Natural killer cell (primary cell): Measurements from ENCODE around the gene PLAGL2. TPM values are rescaled to one million over a fixed set of nuclear protein-coding genes. Genes with fewer than 3 reads are reported as not detected.

Experiments used
- ATAC-seq, 3 donors: fragments of 150-1000 bp in 2 of 3; fragments of 200-7000 bp in 1 of 3; cut with Tn5 transposase; 1 replicate in 1 of 3; 2 replicates in 2 of 3; pipeline ENCODE4 v1.10.0; 2021; ENCODE audit warnings: mild to moderate bottlenecking in 2 of 3, moderate library complexity in 2 of 3
- DNase-seq, 2 donors: peaks; one replicate each; pipeline versions ENCODE4 v3.0.0 to v3.0.0-alpha.2; 2013 to 2021; ENCODE audit warnings: mixed read lengths in 1 of 2
- H3K27ac ChIP-seq: one replicate; pipeline ENCODE4 v1.5.1; 2013; ENCODE audit warnings: mild to moderate bottlenecking, low read length
- H3K27me3 ChIP-seq: one replicate; pipeline ENCODE4 v1.6.1; 2013; ENCODE audit warnings: low read length; ENCODE audit not compliant: control insufficient read depth, insufficient read depth
- H3K36me3 ChIP-seq: one replicate; pipeline ENCODE4 v1.6.1; 2013; ENCODE audit warnings: low read length; ENCODE audit not compliant: control insufficient read depth, insufficient read depth
- H3K4me1 ChIP-seq: one replicate; pipeline ENCODE4 v1.6.1; 2013; ENCODE audit warnings: low read length; ENCODE audit not compliant: control insufficient read depth, insufficient read depth
- H3K4me3 ChIP-seq: one replicate; pipeline ENCODE4 v1.5.1; 2013; ENCODE audit warnings: low read length
- H3K9me3 ChIP-seq: one replicate; pipeline ENCODE4 v1.6.1; 2013; ENCODE audit warnings: low read length; ENCODE audit not compliant: control insufficient read depth, insufficient read depth
- H3K27ac Mint-ChIP-seq, 2 donors: one replicate each; pipeline ENCODE4 v1.8.0; 2022; ENCODE audit warnings: mild to moderate bottlenecking in 2 of 2, mixed read lengths in 2 of 2, moderate library complexity in 1 of 2
- H3K27me3 Mint-ChIP-seq, 2 donors: one replicate each; pipeline ENCODE4 v1.8.0; 2022; ENCODE audit warnings: low read depth in 2 of 2, mixed read lengths in 2 of 2
- H3K36me3 Mint-ChIP-seq: one replicate; pipeline ENCODE4 v1.8.0; 2022; ENCODE audit warnings: mixed read lengths
- H3K4me1 Mint-ChIP-seq, 2 donors: one replicate each; pipeline ENCODE4 v1.8.0; 2022; ENCODE audit warnings: mixed read lengths in 2 of 2
- H3K4me3 Mint-ChIP-seq: one replicate; pipeline ENCODE4 v1.8.0; 2022; ENCODE audit warnings: mild to moderate bottlenecking, moderate library complexity, mixed read lengths
- H3K9me3 Mint-ChIP-seq, 2 donors: one replicate each; pipeline ENCODE4 v1.8.0; 2022; ENCODE audit warnings: mixed read lengths in 2 of 2
- WGBS: methylation state at CpG from one replicate; pipeline ENCODE4 v1.1.7; 2013; ENCODE audit warnings: missing lambda C conversion rate; ENCODE audit not compliant: insufficient coverage; 5-methylcytosine and 5-hydroxymethylcytosine counted together
- intact Hi-C: fragments of 100-400 bp; cut with micrococcal nuclease; formaldehyde crosslinking; loops from one replicate; pipeline ENCODE4 v1.14.2; 2022
- total RNA-seq, 4 donors: library from RNA; stranded (reverse); fragments of 120-200 nt in 1 of 4; gene quantifications; one replicate each; pipeline versions ENCODE4 v1.2.3 to v1.2.4, GENCODE V29; 2013 to 2022
- TF ChIP-seq, protein P1 (sequence below): fragments of 200-600 bp; IDR thresholded peaks from one replicate; pipeline ENCODE4 v1.8.0; 2022; ENCODE audit warnings: antibody characterized with exemption

Gene PLAGL2
- total RNA-seq, 3 donors from 2014 or later (not counting 1 experiment from before 2014, with no cell fraction given) = 13.5 to 16.6 (median 15.1) TPM

GRCh38 chr20:32159766-32160221 lies 47.7 kb downstream of the PLAGL2 start:
- H3K27me3 ChIP-seq = no peaks in the 10 kb centered on the region
- ATAC-seq (no peak), DNase-seq (no peak)
- no peak overlapping the region for H3K4me3 ChIP-seq
- no peak overlapping the region for H3K27ac ChIP-seq
- WGBS = 82% methylated on average over 5 of the region's 5 CpGs
- peaks cover 0 to 7% of the 10 kb centered on the region in 2 donors for H3K4me1 Mint-ChIP-seq
- TF ChIP-seq, protein P1, sequence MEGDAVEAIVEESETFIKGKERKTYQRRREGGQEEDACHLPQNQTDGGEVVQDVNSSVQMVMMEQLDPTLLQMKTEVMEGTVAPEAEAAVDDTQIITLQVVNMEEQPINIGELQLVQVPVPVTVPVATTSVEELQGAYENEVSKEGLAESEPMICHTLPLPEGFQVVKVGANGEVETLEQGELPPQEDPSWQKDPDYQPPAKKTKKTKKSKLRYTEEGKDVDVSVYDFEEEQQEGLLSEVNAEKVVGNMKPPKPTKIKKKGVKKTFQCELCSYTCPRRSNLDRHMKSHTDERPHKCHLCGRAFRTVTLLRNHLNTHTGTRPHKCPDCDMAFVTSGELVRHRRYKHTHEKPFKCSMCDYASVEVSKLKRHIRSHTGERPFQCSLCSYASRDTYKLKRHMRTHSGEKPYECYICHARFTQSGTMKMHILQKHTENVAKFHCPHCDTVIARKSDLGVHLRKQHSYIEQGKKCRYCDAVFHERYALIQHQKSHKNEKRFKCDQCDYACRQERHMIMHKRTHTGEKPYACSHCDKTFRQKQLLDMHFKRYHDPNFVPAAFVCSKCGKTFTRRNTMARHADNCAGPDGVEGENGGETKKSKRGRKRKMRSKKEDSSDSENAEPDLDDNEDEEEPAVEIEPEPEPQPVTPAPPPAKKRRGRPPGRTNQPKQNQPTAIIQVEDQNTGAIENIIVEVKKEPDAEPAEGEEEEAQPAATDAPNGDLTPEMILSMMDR = no peak
- H3K4me3 Mint-ChIP-seq = no peak overlapping the region
- H3K9me3 ChIP-seq = no peaks in the 10 kb centered on the region
- H3K27ac Mint-ChIP-seq = no peak overlapping the region
- peaks cover 59% of the 10 kb centered on the region for H3K36me3 ChIP-seq
- H3K27me3 Mint-ChIP-seq = no peaks in the 10 kb centered on the region
- no peaks in the 10 kb centered on the region for H3K9me3 Mint-ChIP-seq
- intact Hi-C loops = no loop called here
- H3K4me1 ChIP-seq = peaks cover 7% of the 10 kb centered on the region
- H3K36me3 Mint-ChIP-seq = peaks cover 10% of the 10 kb centered on the region

DNA sequence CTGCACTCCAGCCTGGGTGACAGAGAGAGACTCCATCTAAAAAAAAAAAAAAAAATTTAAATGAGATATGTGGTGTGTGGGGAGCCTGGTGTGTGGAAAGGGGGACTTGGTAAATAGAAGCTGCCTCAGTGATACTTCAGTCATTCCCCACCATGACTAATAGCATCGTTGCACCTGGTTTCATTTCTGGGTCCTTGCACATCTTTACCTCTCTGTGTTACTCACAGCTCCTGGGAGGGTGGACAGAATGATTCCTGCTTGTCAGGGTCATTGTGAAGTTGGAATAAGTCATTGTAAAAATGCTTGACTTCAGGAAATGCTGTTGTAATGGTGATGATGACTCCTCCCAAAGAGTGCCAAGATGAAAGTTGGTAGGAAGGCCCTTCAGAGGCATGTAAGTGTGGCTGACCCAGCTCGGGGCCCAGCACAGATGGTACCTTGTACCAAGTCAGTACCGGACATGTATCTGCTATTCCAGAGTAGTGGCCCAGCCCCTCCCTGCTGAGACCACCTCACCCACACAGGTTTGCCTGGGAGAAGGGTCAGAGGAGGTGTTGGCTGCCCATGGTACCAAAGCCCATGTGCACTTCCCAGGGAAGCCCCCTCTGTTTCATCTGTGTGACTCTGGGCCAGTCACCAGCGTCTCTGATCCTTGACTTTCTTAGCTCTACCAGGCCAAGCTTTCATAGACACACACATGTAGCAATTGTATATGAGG lies 48.4 kb downstream of the PLAGL2 start:
- H3K9me3 Mint-ChIP-seq = no peaks in the 10 kb centered on the region
- peaks cover 0 to 10% of the 10 kb centered on the region in 2 donors for H3K4me1 Mint-ChIP-seq
- TF ChIP-seq, protein P1 = no peak
- H3K4me1 ChIP-seq = peaks cover 7% of the 10 kb centered on the region
- peaks cover 10% of the 10 kb centered on the region for H3K36me3 Mint-ChIP-seq
- intact Hi-C loops = no loop called here
- DNase-seq (no peak), ATAC-seq (no peak)
- peaks cover 54% of the 10 kb centered on the region for H3K36me3 ChIP-seq
- H3K27me3 Mint-ChIP-seq = no peaks in the 10 kb centered on the region
- WGBS = 100% methylated on average over 3 of the region's 4 CpGs
- no peaks in the 10 kb centered on the region for H3K27me3 ChIP-seq
- no peaks in the 10 kb centered on the region for H3K9me3 ChIP-seq
- no peak overlapping the region for H3K27ac Mint-ChIP-seq
- H3K27ac ChIP-seq = no peak overlapping the region
- H3K4me3 Mint-ChIP-seq = no peak overlapping the region
- no peak overlapping the region for H3K4me3 ChIP-seq

DNA sequence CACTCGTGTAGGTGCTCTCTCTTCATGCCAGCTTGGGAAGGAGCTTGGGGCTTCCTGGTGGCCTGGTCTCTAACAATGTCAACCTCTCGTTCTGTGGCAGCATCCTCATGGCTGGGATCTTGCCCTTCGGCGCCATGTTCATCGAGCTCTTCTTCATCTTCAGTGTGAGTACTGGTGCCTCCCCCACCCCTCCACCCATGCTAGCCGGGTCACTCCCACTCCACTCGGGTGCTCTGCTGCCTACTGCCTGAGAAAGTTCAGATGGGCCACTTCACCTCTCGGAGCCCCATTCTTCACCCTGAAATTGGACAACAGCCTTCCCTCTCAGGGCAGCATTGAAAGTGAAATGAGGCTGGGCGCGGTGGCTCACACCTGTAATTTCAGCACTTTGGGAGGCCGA lies 49.2 kb downstream of the PLAGL2 start:
- intact Hi-C loops = no loop called here
- Mint-ChIP-seq H3K9me3 (no peaks in the 10 kb centered on the region), H3K27ac (no peak overlapping the region), H3K27me3 (no peaks in the 10 kb centered on the region), H3K4me3 (no peak overlapping the region), H3K36me3 (peaks cover 10% of the 10 kb centered on the region), H3K4me1 (peaks cover 0 to 10% of the 10 kb centered on the region in 2 donors)
- H3K27ac ChIP-seq = no peak overlapping the region
- ATAC-seq = no peak
- WGBS = 96% methylated on average over 11 of the region's 11 CpGs
- peaks cover 7% of the 10 kb centered on the region for H3K4me1 ChIP-seq
- H3K36me3 ChIP-seq = peaks cover 57% of the 10 kb centered on the region
- TF ChIP-seq, protein P1 = no peak
- no peaks in the 10 kb centered on the region for H3K9me3 ChIP-seq
- no peak overlapping the region for H3K4me3 ChIP-seq
- DNase-seq = no peak
- no peaks in the 10 kb centered on the region for H3K27me3 ChIP-seq

- Histone ChIP-seq H3K4me3 (no peak overlapping the region), H3K9me3 (no peaks in the 10 kb centered on the region), H3K27me3 (no peaks in the 10 kb centered on the region), H3K4me1 (peaks cover 7% of the 10 kb centered on the region), H3K36me3 (peaks cover 60% of the 10 kb centered on the region), H3K27ac (no peak overlapping the region)
- DNase-seq = no peak
- 97% methylated on average over 14 of the region's 14 CpGs for WGBS
- intact Hi-C loops = no loop called here
- Mint-ChIP-seq H3K27ac (no peak overlapping the region), H3K36me3 (peaks cover 10% of the 10 kb centered on the region), H3K27me3 (no peaks in the 10 kb centered on the region), H3K4me3 (no peak overlapping the region), H3K4me1 (peaks cover 0 to 10% of the 10 kb centered on the region in 2 donors), H3K9me3 (no peaks in the 10 kb centered on the region)
- ATAC-seq = no peak
- TF ChIP-seq, protein P1 = no peak
Measured at GRCh38 chr20:32157611-32158010, 49.9 kb downstream of the PLAGL2 start.
